H1 (cell line): ENCODE data around the gene BBX. TPM values are rescaled to one million over a fixed set of nuclear protein-coding genes. Genes with fewer than 3 reads are reported as not detected.

Experiments used
- CTCF ChIA-PET: fragments of 300-600 bp; sonication (Branson Sonifier 250); formaldehyde crosslinking; loops from one replicate; lab custom pipeline; 2021; ENCODE audit not compliant: partially characterized antibody; lab: Charles Lee
- POLR2A ChIA-PET: fragments of 300-600 bp; sonication (Branson Sonifier 250); formaldehyde crosslinking; loops from one replicate; lab custom pipeline; 2021; ENCODE audit warnings: inconsistent platforms; ENCODE audit not compliant: partially characterized antibody; lab: Charles Lee
- DNase-seq, 2 experiments: peaks; one replicate each; pipeline versions ENCODE4 v3.0.0 to v3.0.0-alpha.2; 2010 to 2022; ENCODE audit warnings: low spot score in 2 of 2, low read depth in 1 of 2, mixed read lengths in 1 of 2
- FAIRE-seq: peaks from 2 replicates; lab custom pipeline; 2011; peaks lifted over from hg19 to GRCh38; lab: Jason Lieb, UNC
- H2AFZ ChIP-seq: 2 replicates; pipeline ENCODE4 v1.8.1; 2012; ENCODE audit warnings: low read length, inconsistent platforms
- H2AK5ac ChIP-seq: 2 replicates; pipeline ENCODE4 v1.6.1; 2013; ENCODE audit warnings: low read depth, low read length
- H2BK120ac ChIP-seq: replicated peaks from 2 replicates; pipeline ENCODE3; 2013; ENCODE audit warnings: low read depth, low read length, inconsistent platforms
- H2BK12ac ChIP-seq: 2 replicates; pipeline ENCODE4 v1.6.1; 2013; ENCODE audit warnings: low read depth, low read length
- H2BK15ac ChIP-seq: 2 replicates; pipeline ENCODE4 v1.6.1; 2013; ENCODE audit warnings: low read length
- H2BK20ac ChIP-seq: 2 replicates; pipeline ENCODE4 v1.6.1; 2013; ENCODE audit warnings: low read length
- H2BK5ac ChIP-seq: 2 replicates; pipeline ENCODE4 v1.6.1; 2013; ENCODE audit warnings: low read depth, low read length
- H3K14ac ChIP-seq: 2 replicates; pipeline ENCODE4 v1.6.1; 2013; ENCODE audit warnings: inconsistent platforms; ENCODE audit not compliant: insufficient read length
- H3K18ac ChIP-seq: 2 replicates; pipeline ENCODE4 v1.6.1; 2013; ENCODE audit warnings: low read length; ENCODE audit errors: extremely low read depth
- H3K23ac ChIP-seq: 2 replicates; pipeline ENCODE4 v1.6.1; 2013; ENCODE audit warnings: inconsistent platforms; ENCODE audit not compliant: insufficient read length
- H3K23me2 ChIP-seq: 2 replicates; pipeline ENCODE4 v1.6.1; 2013; ENCODE audit warnings: low read depth, low read length
- H3K27ac ChIP-seq: 2 replicates; pipeline ENCODE4 v1.6.1; 2011; ENCODE audit warnings: low read depth, low read length, inconsistent platforms
- H3K27me3 ChIP-seq, 4 experiments: replicated peaks in 1 of 4; 1 replicate in 1 of 4; 2 replicates in 3 of 4; pipeline versions ENCODE4 v1.6.1 to v1.8.1; 2011 to 2013; ENCODE audit warnings: low read length in 3 of 4, mild to moderate bottlenecking in 3 of 4, inconsistent platforms in 2 of 4, mixed read lengths in 2 of 4, moderate library complexity in 1 of 4; ENCODE audit not compliant: control insufficient read depth in 3 of 4, insufficient read depth in 3 of 4; ENCODE audit errors: extremely low read depth in 1 of 4
- H3K36me3 ChIP-seq, 4 experiments: 2 replicates each; pipeline versions ENCODE4 v1.6.1 to v1.8.1; 2011 to 2013; ENCODE audit warnings: mild to moderate bottlenecking in 4 of 4, low read length in 3 of 4, moderate library complexity in 2 of 4, control low read depth in 1 of 4, inconsistent platforms in 1 of 4; ENCODE audit not compliant: insufficient read depth in 4 of 4, control insufficient read depth in 2 of 4
- H3K4ac ChIP-seq: replicated peaks from 2 replicates; pipeline ENCODE3; 2013; ENCODE audit warnings: low read length, low read depth, mixed read lengths, inconsistent platforms; ENCODE audit not compliant: insufficient read length
- H3K4me1 ChIP-seq, 4 experiments: replicated peaks in 1 of 4; 1 replicate in 1 of 4; 2 replicates in 3 of 4; pipeline versions ENCODE4 v1.6.1 to v1.8.1; 2011 to 2013; ENCODE audit warnings: low read length in 3 of 4, inconsistent platforms in 2 of 4, mixed read lengths in 1 of 4; ENCODE audit not compliant: insufficient read depth in 4 of 4, control insufficient read depth in 3 of 4
- H3K4me2 ChIP-seq, 2 experiments: 2 replicates each; pipeline versions ENCODE4 v1.6.1 to v1.8.1; 2011 to 2013; ENCODE audit warnings: low read depth in 2 of 2, low read length in 2 of 2, control low read depth in 1 of 2, inconsistent platforms in 1 of 2, mild to moderate bottlenecking in 1 of 2; ENCODE audit not compliant: insufficient read depth in 1 of 2
- H3K4me3 ChIP-seq, 4 experiments: fragments of 200-600, 300-600 bp in 1 of 4; sonication (generic), shearing (Covaris generic), sonication (Bioruptor Twin) in 1 of 4; 2 replicates each; pipeline versions ENCODE4 v1.5.1 to v1.8.1; 2011 to 2016; ENCODE audit warnings: low read length in 4 of 4, low read depth in 3 of 4, control low read depth in 2 of 4, inconsistent platforms in 2 of 4, mild to moderate bottlenecking in 2 of 4, mixed read lengths in 1 of 4, moderate library complexity in 1 of 4; ENCODE audit not compliant: insufficient read depth in 2 of 4; ENCODE audit errors: extremely low read depth in 1 of 4
- H3K56ac ChIP-seq: replicated peaks from 2 replicates; pipeline ENCODE3; 2013; ENCODE audit warnings: low read depth, mild to moderate bottlenecking, mixed read lengths, low read length, inconsistent platforms; ENCODE audit not compliant: insufficient read length
- H3K79me1 ChIP-seq: 2 replicates; pipeline ENCODE4 v1.6.1; 2013; ENCODE audit warnings: low read depth, low read length, control low read depth
- H3K79me2 ChIP-seq, 2 experiments: 2 replicates each; pipeline versions ENCODE4 v1.6.1 to v1.8.1; 2012 to 2013; ENCODE audit warnings: low read length in 2 of 2, mild to moderate bottlenecking in 2 of 2, inconsistent platforms in 1 of 2; ENCODE audit not compliant: insufficient read depth in 2 of 2, control insufficient read depth in 1 of 2
- H3K9ac ChIP-seq, 4 experiments: replicated peaks in 1 of 4; 1 replicate in 1 of 4; 2 replicates in 3 of 4; pipeline versions ENCODE4 v1.6.1 to v1.8.1; 2011 to 2013; ENCODE audit warnings: low read depth in 3 of 4, low read length in 3 of 4, control low read depth in 2 of 4, mild to moderate bottlenecking in 2 of 4, moderate library complexity in 2 of 4, inconsistent platforms in 1 of 4; ENCODE audit errors: extremely low read depth in 1 of 4
- H3K9me3 ChIP-seq, 2 experiments: 2 replicates each; pipeline versions ENCODE4 v1.6.1 to v1.8.1; 2012 to 2013; ENCODE audit warnings: mild to moderate bottlenecking in 2 of 2, moderate library complexity in 2 of 2, control low read depth in 1 of 2, inconsistent platforms in 1 of 2, low read depth in 1 of 2, low read length in 1 of 2, mixed read lengths in 1 of 2; ENCODE audit not compliant: insufficient read depth in 2 of 2
- H4K20me1 ChIP-seq, 2 experiments: replicated peaks in 1 of 2; 2 replicates each; pipeline versions ENCODE3 to v1.8.1; 2011 to 2013; ENCODE audit warnings: inconsistent platforms in 2 of 2, low read length in 2 of 2, mild to moderate bottlenecking in 1 of 2; ENCODE audit not compliant: insufficient read depth in 2 of 2, control insufficient read depth in 1 of 2
- H4K5ac ChIP-seq: 2 replicates; pipeline ENCODE4 v1.6.1; 2013; ENCODE audit warnings: low read length, low read depth, mixed read lengths, inconsistent platforms; ENCODE audit not compliant: insufficient read length
- H4K8ac ChIP-seq: 2 replicates; pipeline ENCODE4 v1.8.0; 2013; ENCODE audit warnings: mild to moderate bottlenecking, moderate library complexity, low read length, inconsistent platforms; ENCODE audit not compliant: insufficient read depth; ENCODE audit errors: extremely low read depth
- H4K91ac ChIP-seq: replicated peaks from 2 replicates; pipeline ENCODE3; 2013; ENCODE audit warnings: low read length, mixed read lengths, inconsistent platforms; ENCODE audit not compliant: insufficient read length
- ASH2L ChIP-seq: fragments of 200-600, 300-600 bp; sonication (generic); IDR thresholded peaks from one replicate; pipeline ENCODE4 v1.7.1; 2017; ENCODE audit warnings: low read length
- CEBPB ChIP-seq: IDR thresholded peaks from 2 replicates; pipeline ENCODE4 v1.6.1; 2012; ENCODE audit warnings: low read depth, low read length
- CHD1 ChIP-seq: IDR thresholded peaks from 2 replicates; pipeline ENCODE4 v1.6.1; 2012; ENCODE audit warnings: low read depth, low read length, improper control_type of control experiment
- HDAC2 ChIP-seq, 2 experiments: fragments of 300-600 bp in 1 of 2; sonication (generic) in 1 of 2; IDR thresholded peaks; 2 replicates each; pipeline ENCODE4 v1.6.1; 2011 to 2012; ENCODE audit warnings: low read depth in 2 of 2, low read length in 2 of 2, mild to moderate bottlenecking in 2 of 2, moderate library complexity in 2 of 2, borderline replicate concordance in 1 of 2, inconsistent platforms in 1 of 2
- JUN ChIP-seq: IDR thresholded peaks from 2 replicates; pipeline ENCODE4 v1.6.1; 2011; ENCODE audit warnings: low read depth, mild to moderate bottlenecking, improper control_type of control experiment, low read length
- KDM1A ChIP-seq: fragments of 200-600, 300-600 bp; sonication (generic); IDR thresholded peaks from 2 replicates; pipeline ENCODE4 v1.7.1; 2016; ENCODE audit warnings: mild to moderate bottlenecking, low read length, borderline replicate concordance
- MAFK ChIP-seq: IDR thresholded peaks from 2 replicates; pipeline ENCODE4 v1.6.1; 2012; ENCODE audit warnings: low read depth, mild to moderate bottlenecking, improper control_type of control experiment, low read length
- POU5F1 ChIP-seq: IDR thresholded peaks from 2 replicates; pipeline ENCODE4 v1.6.1; 2011; ENCODE audit warnings: low read depth, mild to moderate bottlenecking, low read length, moderate library complexity
- RNF2 ChIP-seq: fragments of 200-900, 300-1000 bp; sonication (generic); IDR thresholded peaks from 2 replicates; pipeline ENCODE4 v1.7.1; 2016; ENCODE audit warnings: borderline replicate concordance, low read depth, mild to moderate bottlenecking, antibody characterized with exemption, low read length; ENCODE audit not compliant: poor library complexity, severe bottlenecking; ENCODE audit errors: missing control alignments
- SIN3A ChIP-seq, 2 experiments: IDR thresholded peaks in 1 of 2; conservative IDR thresholded peaks in 1 of 2; 2 replicates each; pipeline ENCODE4 v1.6.1; 2011 to 2012; ENCODE audit warnings: low read length in 2 of 2, improper control_type of control experiment in 1 of 2, low read depth in 1 of 2, mild to moderate bottlenecking in 1 of 2
- TAF1 ChIP-seq: IDR thresholded peaks from 2 replicates; pipeline ENCODE4 v1.6.1; 2011; ENCODE audit warnings: mild to moderate bottlenecking, low read depth, low read length
- TBP ChIP-seq: IDR thresholded peaks from 2 replicates; pipeline ENCODE4 v1.6.1; 2011; ENCODE audit warnings: low read depth, low read length, improper control_type of control experiment
- polyA plus RNA-seq, 7 experiments: library from polyadenylated mRNA; depleted of rRNA in 3 of 7; stranded (reverse) in 5 of 7; unstranded in 2 of 7; fragments of >200 nt in 5 of 7; fragments of 200-250 nt in 2 of 7; gene quantifications; 1 replicate in 5 of 7; 2 replicates in 1 of 7; 4 replicates in 1 of 7; pipeline versions ENCODE4 v1.2.1 to v1.2.3, GENCODE V29; 2011 to 2013; ENCODE audit warnings: missing spikeins in 2 of 7, mixed read lengths in 2 of 7
- total RNA-seq: library from RNA; stranded (reverse); fragmentation: NEBNext Ultra II Directional; extraction: Animal tissue kit (Norgen Biotek cat#: 25700); gene quantifications from 2 replicates; pipeline ENCODE4 v1.2.1, GENCODE V29; 2021
- TF ChIP-seq, protein P1 (sequence below): IDR thresholded peaks from 2 replicates; pipeline ENCODE4 v1.6.1; 2011; ENCODE audit warnings: low read depth, mild to moderate bottlenecking, low read length; ENCODE audit not compliant: insufficient read depth

The BBX gene
- total and polyA plus RNA-seq, 2 of the 8 experiments (the other 6 are each of a cell fraction or from before 2014, with no cell fraction given), result 11.0 to 42.5 TPM

DNA sequence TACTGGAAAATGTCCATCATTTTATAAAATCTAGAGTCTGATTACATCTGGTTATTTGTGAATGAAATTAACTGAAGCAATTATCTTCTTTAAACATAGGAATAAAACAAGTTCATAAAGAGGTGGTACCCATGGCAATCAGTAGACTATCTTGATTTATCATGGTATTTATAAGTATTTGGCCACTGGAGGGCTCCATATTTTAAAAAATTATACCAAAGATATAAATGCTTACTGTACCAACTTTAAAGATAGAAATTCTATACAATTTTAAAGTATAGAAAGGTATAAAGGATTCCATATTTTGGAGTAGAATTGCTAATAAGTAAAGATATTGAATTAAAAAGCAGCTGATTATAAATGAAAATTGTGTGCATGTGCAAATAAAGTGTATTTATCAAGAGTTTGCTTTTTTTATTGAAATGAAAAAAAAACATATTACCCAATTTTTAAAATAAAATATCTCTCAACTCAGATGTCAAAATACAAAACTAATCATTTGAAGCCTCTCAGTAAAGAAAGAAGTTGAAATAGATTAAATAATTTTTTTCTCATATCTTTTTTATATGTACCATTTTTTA lies 105.3 kb downstream of the BBX start:
- Histone ChIP-seq H3K79me2 (peaks cover 0 to 27% of the 10 kb centered on the region in 2 experiments; a peak in 3 of 4 replicates), H3K4me3 (no peak overlapping the region), H3K4me1 (peaks cover 0 to 11% (median 3%) of the 10 kb centered on the region in 4 experiments; a peak in 2 of 7 replicates), H3K36me3 (no peaks in the 10 kb centered on the region), H2BK20ac (no peak overlapping the region), H3K9me3 (no peaks in the 10 kb centered on the region), H2BK12ac (no peak overlapping the region), H3K79me1 (peaks cover 6% of the 10 kb centered on the region; the same call in 1 of the 2 replicates), H2BK120ac (no peak overlapping the region), H3K27me3 (no peaks in the 10 kb centered on the region), H3K4me2 (no peak overlapping the region), H4K20me1 (peaks cover 0 to 2% of the 10 kb centered on the region in 2 experiments), H3K23me2 (no peaks in the 10 kb centered on the region), H4K91ac (no peak overlapping the region), H2BK15ac (no peak overlapping the region), H4K5ac (no peak overlapping the region), H3K27ac (no peak overlapping the region), H3K23ac (no peak overlapping the region), H2BK5ac (no peak overlapping the region), H4K8ac (no peak overlapping the region), H3K14ac (no peak overlapping the region), H3K56ac (no peak overlapping the region), H2AK5ac (no peak overlapping the region), H3K18ac (no peak overlapping the region), H3K9ac (no peak overlapping the region), H3K4ac (no peak overlapping the region), H2AFZ (no peak overlapping the region)
- no peak for FAIRE-seq
- DNase-seq, result no peak
- ChIA-PET CTCF (no interaction called here), POLR2A (no interaction called here)
- TF ChIP-seq JUN, result no peak
- no peak for TF ChIP-seq CHD1
- TF ChIP-seq SIN3A (conservative IDR thresholded peaks at IDR 0.05 in 1 of 2, IDR thresholded peaks at IDR 0.05 in 1 of 2; ENCODE audit: low read depth in 1 of 2, low read length in 2 of 2), result no peak
- TF ChIP-seq KDM1A, result no peak
- no peak for TF ChIP-seq POU5F1
- TF ChIP-seq MAFK, result no peak
- TF ChIP-seq TAF1, result no peak
- TF ChIP-seq RNF2, result no peak
- no peak for TF ChIP-seq CEBPB
- TF ChIP-seq HDAC2 (IDR thresholded peaks at IDR 0.05; ENCODE audit: borderline replicate concordance in 1 of 2, low read depth in 2 of 2, low read length in 2 of 2), result no peak
- no peak for TF ChIP-seq TBP
- TF ChIP-seq ASH2L, result no peak
- TF ChIP-seq, protein P1, sequence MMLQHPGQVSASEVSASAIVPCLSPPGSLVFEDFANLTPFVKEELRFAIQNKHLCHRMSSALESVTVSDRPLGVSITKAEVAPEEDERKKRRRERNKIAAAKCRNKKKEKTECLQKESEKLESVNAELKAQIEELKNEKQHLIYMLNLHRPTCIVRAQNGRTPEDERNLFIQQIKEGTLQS, result no peak
